ENCODE data around the gene URB2.

DNA sequence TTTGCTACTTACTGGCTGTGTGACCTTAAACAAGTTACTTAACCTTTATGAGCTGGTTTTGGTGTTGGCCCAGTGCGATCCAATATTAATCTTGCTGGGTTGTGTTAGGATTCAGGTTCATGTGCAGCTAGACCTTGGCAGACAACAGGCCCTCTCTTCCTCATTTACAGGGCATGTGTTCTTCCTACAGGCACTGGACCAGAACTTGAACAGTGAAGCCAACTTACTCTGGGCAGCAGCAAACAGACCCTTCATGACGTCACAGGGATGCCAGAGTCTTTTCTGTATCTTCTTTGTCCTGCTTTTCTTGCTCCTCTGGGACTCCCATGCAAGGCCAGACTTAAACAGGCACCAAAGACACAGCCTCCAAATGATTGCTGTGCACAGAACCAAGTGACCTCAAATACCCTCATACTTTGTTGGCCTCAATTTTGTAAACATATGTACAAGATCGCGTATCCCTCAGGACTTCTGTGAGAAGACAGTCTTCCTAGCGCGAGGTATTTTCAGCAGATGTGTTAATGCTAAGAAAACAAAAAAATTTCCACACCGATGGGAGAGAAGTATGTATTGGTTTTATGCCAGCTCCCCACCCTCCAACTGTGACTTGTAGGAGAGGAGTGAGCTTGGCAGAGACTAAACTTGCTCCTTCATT is 73.7 kb downstream of the URB2 start:
- no peak for TF ChIP-seq EZH2 (conservative IDR thresholded peaks at IDR 0.05; ENCODE audit: low read depth, low read length)
- no peak for TF ChIP-seq TOE1 (CRISPR knock-in tag; IDR thresholded peaks at IDR 0.05)
- TF ChIP-seq SP1 (IDR thresholded peaks at IDR 0.05), result no peak
- TF ChIP-seq SP1 (CRISPR knock-in tag; IDR thresholded peaks at IDR 0.05), result no peak
- TF ChIP-seq EP300 (IDR thresholded peaks at IDR 0.05; ENCODE audit: low read depth in 2 of 2, low read length in 2 of 2), result no peak
- no peak for TF ChIP-seq EP300 (CRISPR knock-in tag; IDR thresholded peaks at IDR 0.05; ENCODE audit: borderline replicate concordance)
- no peak for TF ChIP-seq POLR2AphosphoS2 (IDR thresholded peaks at IDR 0.05; ENCODE audit: low read depth, low read length)
